Endodermal cell (in vitro differentiated cells): ENCODE data around the gene NUBPL. TPM values are rescaled to one million over a fixed set of nuclear protein-coding genes. Genes with fewer than 3 reads are reported as not detected.

Experiments used
- DNase-seq: peaks from one replicate; pipeline ENCODE4 v3.0.0-alpha.2; 2017
- H3K27ac ChIP-seq: 2 replicates; pipeline ENCODE4 v1.5.1; 2013; ENCODE audit warnings: mild to moderate bottlenecking, low read depth, low read length, moderate library complexity
- H3K27me3 ChIP-seq: 2 replicates; pipeline ENCODE4 v1.6.1; 2013; ENCODE audit warnings: mild to moderate bottlenecking, low read length, moderate library complexity; ENCODE audit not compliant: insufficient read depth, control insufficient read depth, poor library complexity, severe bottlenecking
- H3K36me3 ChIP-seq: 2 replicates; pipeline ENCODE4 v1.7.0; 2013; ENCODE audit warnings: mild to moderate bottlenecking, low read length, moderate library complexity; ENCODE audit not compliant: control insufficient read depth, insufficient read depth
- H3K4me1 ChIP-seq: one replicate; pipeline ENCODE4 v1.7.0; 2013; ENCODE audit warnings: low read length; ENCODE audit not compliant: control insufficient read depth, insufficient read depth
- H3K4me3 ChIP-seq: 2 replicates; pipeline ENCODE4 v1.5.1; 2013; ENCODE audit warnings: mild to moderate bottlenecking, low read length, moderate library complexity
- H3K9ac ChIP-seq: 2 replicates; pipeline ENCODE4 v1.6.1; 2013; ENCODE audit warnings: mild to moderate bottlenecking, low read length, moderate library complexity; ENCODE audit not compliant: poor library complexity, severe bottlenecking; ENCODE audit errors: extremely low read depth
- H3K9me3 ChIP-seq: 2 replicates; pipeline ENCODE4 v1.6.1; 2013; ENCODE audit warnings: mild to moderate bottlenecking, low read length, moderate library complexity; ENCODE audit not compliant: control insufficient read depth
- H3K27ac Mint-ChIP-seq: 2 replicates; pipeline ENCODE4 v1.8.0; 2020; ENCODE audit warnings: mixed read lengths
- H3K27me3 Mint-ChIP-seq: 2 replicates; pipeline ENCODE4 v1.8.0; 2021; ENCODE audit warnings: mild to moderate bottlenecking, mixed read lengths; ENCODE audit not compliant: insufficient read depth
- H3K36me3 Mint-ChIP-seq: 2 replicates; pipeline ENCODE4 v1.8.0; 2020; ENCODE audit warnings: low read depth, mixed read lengths
- H3K4me1 Mint-ChIP-seq: 2 replicates; pipeline ENCODE4 v1.8.0; 2020; ENCODE audit warnings: mixed read lengths
- H3K4me3 Mint-ChIP-seq: 2 replicates; pipeline ENCODE4 v1.8.0; 2020; ENCODE audit warnings: mild to moderate bottlenecking, moderate library complexity, mixed read lengths
- H3K9me3 Mint-ChIP-seq: 2 replicates; pipeline ENCODE4 v1.8.0; 2020; ENCODE audit warnings: mild to moderate bottlenecking, mixed read lengths
- WGBS, 2 experiments: methylation state at CpG; one replicate each; pipeline versions ENCODE4 v1.1.5 to v1.1.7; 2013; ENCODE audit warnings: missing lambda C conversion rate in 2 of 2, mixed read lengths in 1 of 2; ENCODE audit not compliant: insufficient coverage in 1 of 2, insufficient read length in 1 of 2; 5-methylcytosine and 5-hydroxymethylcytosine counted together
- total RNA-seq, 2 donors: library from RNA; stranded (reverse); fragmentation: NEBNext Ultra II Directional in 1 of 2; extraction: Animal tissue kit (Norgen Biotek cat#: 25700) in 1 of 2; gene quantifications; 2 replicates in 1 of 2; 3 replicates in 1 of 2; pipeline ENCODE4 v1.2.1, GENCODE V29; 2021
- TF ChIP-seq, protein P1 (sequence below): fragments of 200-600 bp; sonication (generic); conservative IDR thresholded peaks from 2 replicates; pipeline ENCODE4 v1.5.0; 2021; ENCODE audit warnings: antibody characterized with exemption, mild to moderate bottlenecking

NUBPL gene
- total RNA-seq, 2 donors from 2014 or later = 12.2 to 14.0 TPM

DNA sequence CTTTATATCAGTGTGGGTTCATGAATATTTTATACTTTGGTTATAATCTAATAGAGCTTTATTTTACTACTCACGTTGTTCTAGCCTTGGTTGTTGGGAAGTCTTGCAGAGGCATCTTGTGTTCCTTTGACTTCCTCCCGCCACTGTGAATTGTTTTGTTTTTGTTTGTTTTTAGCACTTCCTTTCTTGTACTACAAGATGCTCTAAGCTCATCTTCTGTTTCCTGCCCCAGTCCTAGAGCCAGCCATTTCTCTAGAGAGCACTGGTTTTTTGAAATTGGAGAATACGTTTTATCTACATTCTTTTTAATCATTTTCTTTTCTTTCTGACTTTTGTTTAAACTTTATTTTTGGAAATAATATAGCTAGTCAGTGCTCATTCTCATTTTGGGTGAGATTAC, 15.9 kb upstream of the NUBPL start:
- Mint-ChIP-seq H3K27ac (no peak overlapping the region), H3K27me3 (peaks cover 14% of the 10 kb centered on the region), H3K4me1 (no peaks in the 10 kb centered on the region), H3K9me3 (no peaks in the 10 kb centered on the region), H3K36me3 (no peaks in the 10 kb centered on the region), H3K4me3 (no peak overlapping the region)
- Histone ChIP-seq H3K27me3 (no peaks in the 10 kb centered on the region), H3K4me1 (no peaks in the 10 kb centered on the region), H3K9me3 (no peaks in the 10 kb centered on the region), H3K27ac (no peak overlapping the region), H3K9ac (no peak overlapping the region), H3K4me3 (no peak overlapping the region), H3K36me3 (no peaks in the 10 kb centered on the region)
- TF ChIP-seq, protein P1, sequence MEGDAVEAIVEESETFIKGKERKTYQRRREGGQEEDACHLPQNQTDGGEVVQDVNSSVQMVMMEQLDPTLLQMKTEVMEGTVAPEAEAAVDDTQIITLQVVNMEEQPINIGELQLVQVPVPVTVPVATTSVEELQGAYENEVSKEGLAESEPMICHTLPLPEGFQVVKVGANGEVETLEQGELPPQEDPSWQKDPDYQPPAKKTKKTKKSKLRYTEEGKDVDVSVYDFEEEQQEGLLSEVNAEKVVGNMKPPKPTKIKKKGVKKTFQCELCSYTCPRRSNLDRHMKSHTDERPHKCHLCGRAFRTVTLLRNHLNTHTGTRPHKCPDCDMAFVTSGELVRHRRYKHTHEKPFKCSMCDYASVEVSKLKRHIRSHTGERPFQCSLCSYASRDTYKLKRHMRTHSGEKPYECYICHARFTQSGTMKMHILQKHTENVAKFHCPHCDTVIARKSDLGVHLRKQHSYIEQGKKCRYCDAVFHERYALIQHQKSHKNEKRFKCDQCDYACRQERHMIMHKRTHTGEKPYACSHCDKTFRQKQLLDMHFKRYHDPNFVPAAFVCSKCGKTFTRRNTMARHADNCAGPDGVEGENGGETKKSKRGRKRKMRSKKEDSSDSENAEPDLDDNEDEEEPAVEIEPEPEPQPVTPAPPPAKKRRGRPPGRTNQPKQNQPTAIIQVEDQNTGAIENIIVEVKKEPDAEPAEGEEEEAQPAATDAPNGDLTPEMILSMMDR = no peak
- DNase-seq = no peak
- WGBS, 2 experiments = 64% methylated on average over 2 of the region's 3 CpGs; no CpG with 5 or more reads in 1 of the 2 experiments

DNA sequence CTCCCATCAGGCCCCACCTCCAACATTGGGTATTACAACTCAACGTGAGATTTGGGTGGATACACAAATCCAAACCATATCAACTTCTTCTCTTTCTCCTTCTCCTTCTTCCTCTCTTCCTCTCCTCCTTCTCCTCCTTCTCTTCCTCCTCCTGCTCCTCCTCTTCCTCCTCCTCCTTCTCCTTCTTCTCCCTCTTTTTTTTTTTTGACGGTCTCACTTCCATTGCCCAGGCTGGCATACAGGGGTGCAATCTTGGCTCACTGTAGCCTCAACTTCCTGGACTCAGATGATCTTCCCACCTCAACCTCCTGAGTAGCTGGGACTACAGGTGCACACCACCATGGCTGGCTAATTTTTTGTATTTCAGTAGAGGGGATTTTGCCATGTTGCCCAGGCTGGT, 11.4 kb upstream of the NUBPL start:
- no peak for DNase-seq
- Histone ChIP-seq H3K9me3 (no peaks in the 10 kb centered on the region), H3K27me3 (peaks cover 17% of the 10 kb centered on the region), H3K9ac (no peak overlapping the region), H3K4me3 (no peak overlapping the region), H3K36me3 (no peaks in the 10 kb centered on the region), H3K27ac (no peak overlapping the region), H3K4me1 (no peaks in the 10 kb centered on the region)
- Mint-ChIP-seq H3K4me3 (no peak overlapping the region), H3K36me3 (no peaks in the 10 kb centered on the region), H3K9me3 (no peaks in the 10 kb centered on the region), H3K27ac (no peak overlapping the region), H3K4me1 (no peaks in the 10 kb centered on the region), H3K27me3 (peaks cover 16% of the 10 kb centered on the region)
- WGBS, 2 experiments = 50 to 87% methylated on average over 1 to 2 of the region's 2 CpGs
- TF ChIP-seq, protein P1 = no peak

DNA sequence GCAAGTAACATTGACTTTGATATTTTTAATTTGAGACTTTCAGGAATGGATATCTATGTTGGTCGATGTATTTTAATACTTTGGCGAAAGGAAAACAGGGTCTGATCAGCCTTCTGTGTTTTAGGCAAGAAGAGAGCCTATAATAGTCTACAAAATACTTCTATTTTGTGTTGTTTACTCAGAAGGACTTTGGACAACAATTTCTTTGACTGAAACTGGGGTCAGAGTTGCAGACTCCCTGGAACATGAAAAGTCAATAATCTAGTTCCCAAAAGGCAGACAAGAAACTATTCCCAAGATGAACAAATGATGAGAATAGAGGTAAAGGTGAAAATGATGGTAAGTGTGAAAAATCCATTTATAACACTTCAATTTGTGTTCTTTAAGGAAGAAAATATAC, 10.6 kb upstream of the NUBPL start:
- Mint-ChIP-seq H3K4me3 (no peak overlapping the region), H3K4me1 (no peaks in the 10 kb centered on the region), H3K36me3 (no peaks in the 10 kb centered on the region), H3K9me3 (no peaks in the 10 kb centered on the region), H3K27ac (no peak overlapping the region), H3K27me3 (peaks cover 16% of the 10 kb centered on the region)
- no peaks in the 10 kb centered on the region for H3K4me1 ChIP-seq
- no peaks in the 10 kb centered on the region for H3K9me3 ChIP-seq
- no peak overlapping the region for H3K4me3 ChIP-seq
- H3K27ac ChIP-seq = no peak overlapping the region
- H3K27me3 ChIP-seq = peaks cover 17% of the 10 kb centered on the region
- TF ChIP-seq, protein P1 = no peak
- H3K9ac ChIP-seq = no peak overlapping the region
- H3K36me3 ChIP-seq = no peaks in the 10 kb centered on the region
- 78 to 93% methylated on average over 2 of the region's 2 CpGs for WGBS, 2 experiments
- no peak for DNase-seq
